Psoas muscle (tissue), 8 donors: ENCODE measurements around the gene MACROH2A2. TPM values are rescaled to one million over a fixed set of nuclear protein-coding genes. Genes with fewer than 3 reads are reported as not detected.
"Not testable (repeated sequence)": the region's sequence is repeated elsewhere in the genome, so short reads cannot be mapped to it uniquely, and the experiment has no call there.

Experiments used
- ATAC-seq, 4 donors: fragments of 200-7000 bp; cut with Tn5 transposase; one replicate each; pipeline ENCODE4 v1.9.1; 2020; ENCODE audit warnings: moderate library complexity in 3 of 4, mild to moderate bottlenecking in 2 of 4
- DNase-seq, 2 donors: peaks; one replicate each; pipeline ENCODE4 v3.0.0-alpha.2; 2020
- H3K27ac ChIP-seq: fragments of 200-600 bp; one replicate; pipeline ENCODE4 v1.8.0; 2022
- H3K27me3 ChIP-seq, 3 donors: fragments of 200-600 bp in 1 of 3; one replicate each; pipeline versions ENCODE4 v1.6.1 to v1.8.0; 2013 to 2022; ENCODE audit warnings: low read length in 2 of 3, mild to moderate bottlenecking in 2 of 3, moderate library complexity in 1 of 3; ENCODE audit not compliant: insufficient read depth in 3 of 3
- H3K36me3 ChIP-seq, 2 donors: fragments of 200-600 bp in 1 of 2; one replicate each; pipeline versions ENCODE4 v1.6.1 to v1.8.0; 2013 to 2022; ENCODE audit warnings: low read depth in 1 of 2, mild to moderate bottlenecking in 1 of 2, moderate library complexity in 1 of 2; ENCODE audit not compliant: insufficient read depth in 1 of 2
- H3K4me1 ChIP-seq: fragments of 200-600 bp; one replicate; pipeline ENCODE4 v1.8.0; 2022
- H3K4me3 ChIP-seq: fragments of 200-600 bp; one replicate; pipeline ENCODE4 v1.8.0; 2022; ENCODE audit warnings: mild to moderate bottlenecking
- H3K9me3 ChIP-seq: fragments of 200-600 bp; one replicate; pipeline ENCODE4 v1.8.0; 2022
- CTCF ChIP-seq: fragments of 200-600 bp; IDR thresholded peaks from one replicate; pipeline ENCODE4 v1.8.0; 2022; ENCODE audit warnings: antibody characterized with exemption
- WGBS, 3 donors: extraction: QIAGEN DNeasy Blood & Tissue Kit; methylation state at CpG; one replicate each; pipeline versions ENCODE4 v1.1.6 to v1.1.7; 2013; 5-methylcytosine and 5-hydroxymethylcytosine counted together
- intact Hi-C, 2 donors: fragments of 100-400 bp; cut with DNase I; formaldehyde crosslinking; loops; one replicate each; pipeline versions ENCODE4 v1.11.0 to v1.14.2; 2022
- polyA plus RNA-seq, 3 donors: library from polyadenylated mRNA; stranded (reverse); fragments of 200-250 nt; gene quantifications; one replicate each; pipeline ENCODE4 v1.2.3, GENCODE V29; 2013
- total RNA-seq, 4 donors: library from RNA; stranded (reverse); fragmentation: NEBNext Ultra II Directional in 2 of 4; extraction: Animal tissue kit (Norgen Biotek cat#: 25700) in 2 of 4; gene quantifications; one replicate each; pipeline versions ENCODE4 v1.2.1 to v1.2.4, GENCODE V29; 2021 to 2023
- donor health status: healthy with polysubstance abuse.
- donor health status: DM: no; HTN: no; CAD: no; lungs with moderate emphysema.
- donor health status: Bipolar disorder and iron deficiency.
- donor health status: healthy.
- donor health status: DM: yes; HTN: yes; CAD: no.
- donor health status: DM: no; HTN: no; CAD: no.
- donor health status: DM: no; HTN: no; CAD: no.
- donor health status: DM: yes; HTN: yes; CAD: no.

MACROH2A2 gene
- total and polyA plus RNA-seq, 7 donors = 3.0 to 7.2 (median 5.7) TPM

- intact Hi-C loops = no loop called here
- no peak for ATAC-seq
Observed at GRCh38 chr10:70034232-70034631, 18.4 kb upstream of the MACROH2A2 start.

DNA sequence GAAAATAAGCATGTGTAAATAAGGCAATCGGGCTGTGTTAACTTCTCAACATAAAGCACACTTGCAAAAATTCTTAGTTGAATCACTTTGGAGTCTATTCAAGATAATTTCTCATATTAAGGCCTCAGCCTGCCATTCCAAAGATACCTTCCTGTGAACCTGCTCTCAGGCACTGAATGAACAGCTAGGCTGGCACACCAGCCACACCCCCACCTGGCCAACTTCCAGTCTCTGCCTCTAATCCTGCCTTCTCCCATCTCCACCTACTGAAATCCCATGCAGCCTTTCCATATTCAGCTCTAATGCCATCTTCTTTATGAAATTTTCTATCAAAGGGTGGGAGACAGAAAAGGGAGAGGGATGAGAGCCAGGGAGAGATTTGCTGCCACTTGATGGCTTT, 17.1 kb upstream of the MACROH2A2 start:
- H3K27ac ChIP-seq = no peak overlapping the region
- ATAC-seq = no peak
- peaks cover 0 to 6% (median 0%) of the 10 kb centered on the region in 3 donors for H3K27me3 ChIP-seq
- no peak overlapping the region for H3K4me3 ChIP-seq
- H3K36me3 ChIP-seq = no peaks in the 10 kb centered on the region
- H3K9me3 ChIP-seq = no peaks in the 10 kb centered on the region
- WGBS, 3 donors = 85 to 100% (median 89%) methylated on average over 1 of the region's 1 CpG
- H3K4me1 ChIP-seq = no peaks in the 10 kb centered on the region
- TF ChIP-seq CTCF = no peak
- intact Hi-C loops = no loop called here
- DNase-seq = no peak

More at GRCh38 chr10:70034232-70034631, 18.4 kb upstream of the MACROH2A2 start:
- 2 to 14% (median 11%) methylated on average over 4 of the region's 4 CpGs for WGBS, 3 donors
- Histone ChIP-seq H3K36me3 (no peaks in the 10 kb centered on the region), H3K27ac (no peak overlapping the region), H3K9me3 (no peaks in the 10 kb centered on the region), H3K4me3 (no peak overlapping the region), H3K27me3 (peaks cover 0 to 6% (median 0%) of the 10 kb centered on the region in 3 donors), H3K4me1 (no peaks in the 10 kb centered on the region)
- TF ChIP-seq CTCF = no peak
- DNase-seq = no peak

DNA sequence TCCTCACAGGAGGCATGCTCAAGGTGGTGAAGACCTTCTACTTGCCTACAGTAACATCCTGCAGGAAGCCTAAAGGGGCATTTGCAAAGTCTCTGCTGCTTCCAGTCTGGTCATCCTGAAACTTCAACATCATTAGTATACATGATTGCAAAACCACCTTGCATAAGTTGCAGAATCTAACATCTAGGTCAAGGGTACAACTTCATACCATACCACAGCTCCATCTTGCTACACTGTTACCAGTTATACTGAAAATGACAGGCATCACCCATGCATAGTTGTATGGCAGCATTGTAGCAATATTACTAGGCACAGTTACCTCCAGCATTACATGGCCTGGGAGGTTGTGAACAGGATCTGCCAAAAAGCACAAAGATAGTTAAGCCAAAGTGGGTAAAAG, 13.7 kb upstream of the MACROH2A2 start:
- no peaks in the 10 kb centered on the region for H3K4me1 ChIP-seq
- no peak for ATAC-seq
- DNase-seq = no peak
- no peaks in the 10 kb centered on the region for H3K36me3 ChIP-seq
- intact Hi-C loops = no loop called here
- no peak overlapping the region for H3K27ac ChIP-seq
- peaks cover 0 to 2% (median 0%) of the 10 kb centered on the region in 3 donors for H3K27me3 ChIP-seq
- no peak overlapping the region for H3K4me3 ChIP-seq
- TF ChIP-seq CTCF = no peak
- H3K9me3 ChIP-seq = no peaks in the 10 kb centered on the region

DNA sequence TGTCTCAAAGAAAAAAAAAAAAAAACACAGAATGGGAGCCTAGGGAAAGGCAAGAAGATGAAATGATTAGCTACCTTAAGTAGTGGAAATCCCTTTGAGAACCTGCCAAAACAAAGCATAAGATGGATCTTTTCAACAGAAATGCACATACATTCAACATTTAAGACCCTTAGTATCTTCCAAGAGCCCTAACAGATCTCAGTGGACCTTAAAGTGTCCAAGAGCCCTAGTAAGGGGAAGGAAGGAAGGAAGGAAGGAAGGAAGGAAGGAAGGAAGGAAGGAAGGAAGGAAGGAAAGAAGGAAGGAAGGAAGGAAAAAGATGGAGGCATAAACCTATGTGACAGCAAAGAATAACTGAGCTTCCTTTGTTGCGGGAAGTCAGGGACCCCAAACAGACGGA, 11.6 kb upstream of the MACROH2A2 start:
- 63 to 81% (median 78%) methylated on average over 2 of the region's 2 CpGs for WGBS, 3 donors
- no peak for DNase-seq
- H3K27me3 ChIP-seq = peaks cover 0 to 2% (median 0%) of the 10 kb centered on the region in 3 donors
- H3K4me1 ChIP-seq = no peaks in the 10 kb centered on the region
- no peaks in the 10 kb centered on the region for H3K9me3 ChIP-seq
- intact Hi-C loops = no loop called here
- no peak overlapping the region for H3K27ac ChIP-seq
- H3K36me3 ChIP-seq = no peaks in the 10 kb centered on the region
- no peak overlapping the region for H3K4me3 ChIP-seq
- no peak for ATAC-seq
- TF ChIP-seq CTCF = no peak

GRCh38 chr10:70041739-70042138, 10.9 kb upstream of the MACROH2A2 start:
- H3K9me3 ChIP-seq, intact Hi-C loops, H3K27ac ChIP-seq, H3K36me3 ChIP-seq, ATAC-seq, DNase-seq, H3K4me1 ChIP-seq, H3K27me3 ChIP-seq, H3K4me3 ChIP-seq: not testable (repeated sequence)
- 52 to 59% (median 56%) methylated on average over 8 of the region's 8 CpGs for WGBS, 3 donors

DNA sequence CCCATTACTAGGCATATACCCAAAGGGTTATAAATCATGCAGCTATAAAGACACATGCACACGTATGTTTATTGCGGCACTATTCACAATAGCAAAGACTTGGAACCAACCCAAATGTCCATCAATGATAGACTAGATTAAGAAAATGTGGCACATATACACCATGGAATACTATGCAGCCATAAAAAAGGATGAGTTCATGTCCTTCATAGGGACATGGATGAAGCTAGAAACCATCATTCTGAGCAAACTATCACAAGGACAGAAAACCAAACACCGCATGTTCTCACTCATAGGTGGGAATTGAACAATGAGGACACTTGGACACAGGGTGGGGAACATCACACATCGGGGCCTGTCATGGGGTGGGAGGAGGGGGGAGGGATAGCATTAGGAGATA, 5.6 kb upstream of the MACROH2A2 start:
- H3K4me3 ChIP-seq, H3K36me3 ChIP-seq, DNase-seq, H3K9me3 ChIP-seq, H3K27ac ChIP-seq, intact Hi-C loops, H3K27me3 ChIP-seq, H3K4me1 ChIP-seq, ATAC-seq: not testable (repeated sequence)
- 93 to 100% (median 97%) methylated on average over 4 of the region's 4 CpGs for WGBS, 3 donors
